ENCODE measurements around the gene UVSSA. TPM values are rescaled to one million over a fixed set of nuclear protein-coding genes. Genes with fewer than 3 reads are reported as not detected.

The UVSSA gene
- total RNA-seq, 1 experiment from 2014 or later: 40.4 TPM

DNA sequence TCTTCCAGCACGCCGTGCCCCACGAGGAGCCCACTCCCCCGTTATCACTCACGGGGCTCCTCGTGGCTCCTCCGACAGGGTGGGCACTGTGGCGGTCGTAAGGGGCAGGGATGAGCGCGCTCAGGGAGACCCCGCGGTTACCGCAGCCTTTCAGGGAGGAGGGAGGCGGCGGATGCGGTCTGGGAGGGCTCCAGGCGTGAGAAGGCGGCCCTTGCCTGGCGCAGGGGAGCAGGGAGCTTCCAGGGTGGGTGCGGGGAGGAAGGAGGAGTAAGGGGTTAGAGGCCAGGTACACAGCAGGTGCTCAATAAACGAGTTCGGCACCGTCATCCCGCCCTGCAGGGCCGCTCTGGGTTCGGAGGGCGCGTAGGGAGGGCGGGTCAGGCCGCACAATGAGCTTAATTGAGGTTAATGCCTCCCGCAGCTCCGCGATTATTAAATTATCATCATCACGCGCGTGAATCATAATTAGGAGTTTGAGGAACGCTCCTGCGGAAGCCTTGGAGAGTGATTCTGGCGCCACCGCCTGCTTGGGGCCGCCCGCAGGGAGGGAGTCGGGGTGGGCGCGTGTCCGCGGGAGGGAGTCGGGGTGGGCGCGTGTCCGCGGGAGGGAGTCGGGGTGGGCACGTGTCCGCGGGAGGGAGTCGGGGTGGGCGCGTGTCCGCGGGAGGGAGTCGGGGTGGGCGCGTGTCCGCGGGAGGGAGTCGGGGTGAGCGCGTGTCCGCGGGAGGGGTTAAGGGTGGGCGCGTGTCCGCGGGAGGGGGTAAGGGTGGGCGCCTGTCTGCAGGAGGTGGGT, 66.9 kb downstream of the UVSSA start:
- H3K27me3 Mint-ChIP-seq (ENCODE audit: low read depth): peaks cover 44% of the 10 kb centered on the region
- no peak for DNase-seq (ENCODE audit: low spot score)

DNA sequence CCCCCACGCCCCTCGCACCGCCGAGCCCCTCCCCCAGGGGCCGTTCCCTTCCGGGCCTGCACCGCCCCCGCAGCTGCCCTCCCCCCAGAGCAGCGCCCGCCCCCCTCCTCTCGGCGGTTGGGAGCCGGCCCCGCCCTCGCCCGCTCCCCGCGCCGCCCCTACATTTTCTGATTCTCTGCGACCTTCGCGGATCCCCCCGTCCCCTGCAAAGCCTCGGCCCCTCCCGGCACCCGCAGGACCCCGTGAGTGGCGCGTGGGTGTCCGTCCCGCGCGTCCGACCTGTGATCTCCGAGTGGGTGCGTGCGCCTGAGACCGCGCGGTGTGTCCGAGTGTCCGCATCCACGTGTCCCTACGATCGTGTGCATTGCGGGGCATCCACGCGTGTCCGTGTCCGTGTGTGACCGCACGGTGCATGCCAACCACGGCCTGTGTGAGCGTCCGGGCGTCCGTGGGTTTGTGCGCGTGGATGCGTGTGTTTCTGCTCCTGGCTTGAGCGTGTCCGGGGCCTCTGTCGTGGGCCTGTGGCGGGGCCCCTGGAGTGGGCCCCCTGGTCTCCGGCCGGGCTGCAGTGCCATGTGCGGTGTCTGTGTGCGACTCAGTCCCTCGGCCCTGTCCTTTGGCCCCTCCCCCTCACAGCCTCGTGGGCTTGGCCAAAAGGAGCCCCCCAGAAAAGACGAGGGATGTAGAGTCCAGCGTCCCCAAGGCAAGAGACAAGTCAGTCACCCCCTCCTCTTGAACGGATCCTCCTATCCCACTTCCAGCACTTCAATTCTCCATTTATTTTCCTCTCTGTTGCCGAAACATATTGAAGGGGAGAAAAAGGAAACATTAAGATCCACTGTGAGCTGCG, 68.0 kb downstream of the UVSSA start:
- Mint-ChIP-seq H3K36me3 (no peaks in the 10 kb centered on the region), H3K27me3 (ENCODE audit: low read depth) (peaks cover 32% of the 10 kb centered on the region), H3K27ac (no peak overlapping the region), H3K4me1 (no peaks in the 10 kb centered on the region), H3K9me3 (no peaks in the 10 kb centered on the region), H3K4me3 (no peak overlapping the region; the same call in 1 of the 2 replicates)
- CTCF ChIA-PET: interaction anchor here (0.6 to 1.9 kb wide), 2 partner anchors 82 to 214 kb away, joined by 3 to 8 read pairs; no protein-coding TSS in a partner anchor
- ATAC-seq: no peak
- no peak for DNase-seq (ENCODE audit: low spot score)
- POLR2A ChIA-PET: no interaction called here
- TF ChIP-seq, protein P1, sequence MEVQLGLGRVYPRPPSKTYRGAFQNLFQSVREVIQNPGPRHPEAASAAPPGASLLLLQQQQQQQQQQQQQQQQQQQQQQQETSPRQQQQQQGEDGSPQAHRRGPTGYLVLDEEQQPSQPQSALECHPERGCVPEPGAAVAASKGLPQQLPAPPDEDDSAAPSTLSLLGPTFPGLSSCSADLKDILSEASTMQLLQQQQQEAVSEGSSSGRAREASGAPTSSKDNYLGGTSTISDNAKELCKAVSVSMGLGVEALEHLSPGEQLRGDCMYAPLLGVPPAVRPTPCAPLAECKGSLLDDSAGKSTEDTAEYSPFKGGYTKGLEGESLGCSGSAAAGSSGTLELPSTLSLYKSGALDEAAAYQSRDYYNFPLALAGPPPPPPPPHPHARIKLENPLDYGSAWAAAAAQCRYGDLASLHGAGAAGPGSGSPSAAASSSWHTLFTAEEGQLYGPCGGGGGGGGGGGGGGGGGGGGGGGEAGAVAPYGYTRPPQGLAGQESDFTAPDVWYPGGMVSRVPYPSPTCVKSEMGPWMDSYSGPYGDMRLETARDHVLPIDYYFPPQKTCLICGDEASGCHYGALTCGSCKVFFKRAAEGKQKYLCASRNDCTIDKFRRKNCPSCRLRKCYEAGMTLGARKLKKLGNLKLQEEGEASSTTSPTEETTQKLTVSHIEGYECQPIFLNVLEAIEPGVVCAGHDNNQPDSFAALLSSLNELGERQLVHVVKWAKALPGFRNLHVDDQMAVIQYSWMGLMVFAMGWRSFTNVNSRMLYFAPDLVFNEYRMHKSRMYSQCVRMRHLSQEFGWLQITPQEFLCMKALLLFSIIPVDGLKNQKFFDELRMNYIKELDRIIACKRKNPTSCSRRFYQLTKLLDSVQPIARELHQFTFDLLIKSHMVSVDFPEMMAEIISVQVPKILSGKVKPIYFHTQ (CRISPR knock-in tag; IDR thresholded peaks at IDR 0.05): no peak
- TF ChIP-seq, protein P2, sequence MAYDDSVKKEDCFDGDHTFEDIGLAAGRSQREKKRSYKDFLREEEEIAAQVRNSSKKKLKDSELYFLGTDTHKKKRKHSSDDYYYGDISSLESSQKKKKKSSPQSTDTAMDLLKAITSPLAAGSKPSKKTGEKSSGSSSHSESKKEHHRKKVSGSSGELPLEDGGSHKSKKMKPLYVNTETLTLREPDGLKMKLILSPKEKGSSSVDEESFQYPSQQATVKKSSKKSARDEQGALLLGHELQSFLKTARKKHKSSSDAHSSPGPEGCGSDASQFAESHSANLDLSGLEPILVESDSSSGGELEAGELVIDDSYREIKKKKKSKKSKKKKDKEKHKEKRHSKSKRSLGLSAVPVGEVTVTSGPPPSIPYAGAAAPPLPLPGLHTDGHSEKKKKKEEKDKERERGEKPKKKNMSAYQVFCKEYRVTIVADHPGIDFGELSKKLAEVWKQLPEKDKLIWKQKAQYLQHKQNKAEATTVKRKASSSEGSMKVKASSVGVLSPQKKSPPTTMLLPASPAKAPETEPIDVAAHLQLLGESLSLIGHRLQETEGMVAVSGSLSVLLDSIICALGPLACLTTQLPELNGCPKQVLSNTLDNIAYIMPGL (CRISPR knock-in tag; IDR thresholded peaks at IDR 0.05): no peak
- TF ChIP-seq TEAD1 (CRISPR knock-in tag; IDR thresholded peaks at IDR 0.05) (no peak), IRF2 (CRISPR knock-in tag; IDR thresholded peaks at IDR 0.05; ENCODE audit: borderline replicate concordance, low read depth) (no peak), ZNF396 (CRISPR knock-in tag; IDR thresholded peaks at IDR 0.05; ENCODE audit: borderline replicate concordance) (no peak), ESRRA (CRISPR knock-in tag; IDR thresholded peaks at IDR 0.05; ENCODE audit: borderline replicate concordance) (no peak), ETV6 (CRISPR knock-in tag; IDR thresholded peaks at IDR 0.05) (no peak)
- TF ChIP-seq, protein P3, sequence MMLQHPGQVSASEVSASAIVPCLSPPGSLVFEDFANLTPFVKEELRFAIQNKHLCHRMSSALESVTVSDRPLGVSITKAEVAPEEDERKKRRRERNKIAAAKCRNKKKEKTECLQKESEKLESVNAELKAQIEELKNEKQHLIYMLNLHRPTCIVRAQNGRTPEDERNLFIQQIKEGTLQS (CRISPR knock-in tag; conservative IDR thresholded peaks at IDR 0.05): no peak
- TF ChIP-seq, protein P4, sequence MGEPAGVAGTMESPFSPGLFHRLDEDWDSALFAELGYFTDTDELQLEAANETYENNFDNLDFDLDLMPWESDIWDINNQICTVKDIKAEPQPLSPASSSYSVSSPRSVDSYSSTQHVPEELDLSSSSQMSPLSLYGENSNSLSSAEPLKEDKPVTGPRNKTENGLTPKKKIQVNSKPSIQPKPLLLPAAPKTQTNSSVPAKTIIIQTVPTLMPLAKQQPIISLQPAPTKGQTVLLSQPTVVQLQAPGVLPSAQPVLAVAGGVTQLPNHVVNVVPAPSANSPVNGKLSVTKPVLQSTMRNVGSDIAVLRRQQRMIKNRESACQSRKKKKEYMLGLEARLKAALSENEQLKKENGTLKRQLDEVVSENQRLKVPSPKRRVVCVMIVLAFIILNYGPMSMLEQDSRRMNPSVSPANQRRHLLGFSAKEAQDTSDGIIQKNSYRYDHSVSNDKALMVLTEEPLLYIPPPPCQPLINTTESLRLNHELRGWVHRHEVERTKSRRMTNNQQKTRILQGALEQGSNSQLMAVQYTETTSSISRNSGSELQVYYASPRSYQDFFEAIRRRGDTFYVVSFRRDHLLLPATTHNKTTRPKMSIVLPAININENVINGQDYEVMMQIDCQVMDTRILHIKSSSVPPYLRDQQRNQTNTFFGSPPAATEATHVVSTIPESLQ (CRISPR knock-in tag; IDR thresholded peaks at IDR 0.05): no peak
- TF ChIP-seq, protein P5, sequence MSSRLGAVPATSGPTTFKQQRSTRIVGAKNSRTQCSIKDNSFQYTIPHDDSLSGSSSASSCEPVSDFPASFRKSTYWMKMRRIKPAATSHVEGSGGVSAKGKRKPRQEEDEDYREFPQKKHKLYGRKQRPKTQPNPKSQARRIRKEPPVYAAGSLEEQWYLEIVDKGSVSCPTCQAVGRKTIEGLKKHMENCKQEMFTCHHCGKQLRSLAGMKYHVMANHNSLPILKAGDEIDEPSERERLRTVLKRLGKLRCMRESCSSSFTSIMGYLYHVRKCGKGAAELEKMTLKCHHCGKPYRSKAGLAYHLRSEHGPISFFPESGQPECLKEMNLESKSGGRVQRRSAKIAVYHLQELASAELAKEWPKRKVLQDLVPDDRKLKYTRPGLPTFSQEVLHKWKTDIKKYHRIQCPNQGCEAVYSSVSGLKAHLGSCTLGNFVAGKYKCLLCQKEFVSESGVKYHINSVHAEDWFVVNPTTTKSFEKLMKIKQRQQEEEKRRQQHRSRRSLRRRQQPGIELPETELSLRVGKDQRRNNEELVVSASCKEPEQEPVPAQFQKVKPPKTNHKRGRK (CRISPR knock-in tag; IDR thresholded peaks at IDR 0.05; ENCODE audit: borderline replicate concordance): no peak
- TF ChIP-seq, protein P6, sequence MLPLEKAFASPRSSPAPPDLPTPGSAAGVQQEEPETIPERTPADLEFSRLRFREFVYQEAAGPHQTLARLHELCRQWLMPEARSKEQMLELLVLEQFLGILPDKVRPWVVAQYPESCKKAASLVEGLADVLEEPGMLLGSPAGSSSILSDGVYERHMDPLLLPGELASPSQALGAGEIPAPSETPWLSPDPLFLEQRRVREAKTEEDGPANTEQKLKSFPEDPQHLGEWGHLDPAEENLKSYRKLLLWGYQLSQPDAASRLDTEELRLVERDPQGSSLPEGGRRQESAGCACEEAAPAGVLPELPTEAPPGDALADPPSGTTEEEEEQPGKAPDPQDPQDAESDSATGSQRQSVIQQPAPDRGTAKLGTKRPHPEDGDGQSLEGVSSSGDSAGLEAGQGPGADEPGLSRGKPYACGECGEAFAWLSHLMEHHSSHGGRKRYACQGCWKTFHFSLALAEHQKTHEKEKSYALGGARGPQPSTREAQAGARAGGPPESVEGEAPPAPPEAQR (CRISPR knock-in tag; IDR thresholded peaks at IDR 0.05): no peak

More for the DNA sequence above, 66.9 kb downstream of the UVSSA start:
- H3K27ac Mint-ChIP-seq: no peak overlapping the region
- H3K36me3 Mint-ChIP-seq: no peaks in the 10 kb centered on the region
- no peak for TF ChIP-seq ZNF671 (CRISPR knock-in tag; IDR thresholded peaks at IDR 0.05)
- TF ChIP-seq, protein P7, sequence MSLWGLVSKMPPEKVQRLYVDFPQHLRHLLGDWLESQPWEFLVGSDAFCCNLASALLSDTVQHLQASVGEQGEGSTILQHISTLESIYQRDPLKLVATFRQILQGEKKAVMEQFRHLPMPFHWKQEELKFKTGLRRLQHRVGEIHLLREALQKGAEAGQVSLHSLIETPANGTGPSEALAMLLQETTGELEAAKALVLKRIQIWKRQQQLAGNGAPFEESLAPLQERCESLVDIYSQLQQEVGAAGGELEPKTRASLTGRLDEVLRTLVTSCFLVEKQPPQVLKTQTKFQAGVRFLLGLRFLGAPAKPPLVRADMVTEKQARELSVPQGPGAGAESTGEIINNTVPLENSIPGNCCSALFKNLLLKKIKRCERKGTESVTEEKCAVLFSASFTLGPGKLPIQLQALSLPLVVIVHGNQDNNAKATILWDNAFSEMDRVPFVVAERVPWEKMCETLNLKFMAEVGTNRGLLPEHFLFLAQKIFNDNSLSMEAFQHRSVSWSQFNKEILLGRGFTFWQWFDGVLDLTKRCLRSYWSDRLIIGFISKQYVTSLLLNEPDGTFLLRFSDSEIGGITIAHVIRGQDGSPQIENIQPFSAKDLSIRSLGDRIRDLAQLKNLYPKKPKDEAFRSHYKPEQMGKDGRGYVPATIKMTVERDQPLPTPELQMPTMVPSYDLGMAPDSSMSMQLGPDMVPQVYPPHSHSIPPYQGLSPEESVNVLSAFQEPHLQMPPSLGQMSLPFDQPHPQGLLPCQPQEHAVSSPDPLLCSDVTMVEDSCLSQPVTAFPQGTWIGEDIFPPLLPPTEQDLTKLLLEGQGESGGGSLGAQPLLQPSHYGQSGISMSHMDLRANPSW (CRISPR knock-in tag; conservative IDR thresholded peaks at IDR 0.05; ENCODE audit: low read depth): no peak
- no peak for TF ChIP-seq RELA (CRISPR knock-in tag; IDR thresholded peaks at IDR 0.05; ENCODE audit: borderline replicate concordance)
- no peak for TF ChIP-seq MXD4 (CRISPR knock-in tag; IDR thresholded peaks at IDR 0.05; ENCODE audit: borderline replicate concordance)
- no peak for TF ChIP-seq ZNF317 (CRISPR knock-in tag; IDR thresholded peaks at IDR 0.05; ENCODE audit: borderline replicate concordance, low read depth)
- POLR2A ChIA-PET: no interaction called here
- no peaks in the 10 kb centered on the region for H3K4me1 Mint-ChIP-seq
- peak overlapping the region; percentile 38; the same call in 1 of the 2 replicates for H3K4me3 Mint-ChIP-seq
- CTCF ChIA-PET: interaction anchor here (2.1 kb wide), 1 partner anchor 99 kb away, joined by 11 read pairs; no protein-coding TSS in a partner anchor
- H3K9me3 Mint-ChIP-seq: no peaks in the 10 kb centered on the region
- ATAC-seq: no peak
